ENCODE results near the gene PSENEN.

- no peak for TF ChIP-seq EZH2 (IDR thresholded peaks at IDR 0.05; ENCODE audit: low read depth)
- no peak for TF ChIP-seq CTCF (conservative IDR thresholded peaks at IDR 0.05)
These were observed 29.5 kb downstream of the PSENEN start for GRCh38 chr19:35775046-35775297.

Data from PC-9 (cell line).